ENCODE measurements around the gene TUBG2. TPM values are rescaled to one million over a fixed set of nuclear protein-coding genes. Genes with fewer than 3 reads are reported as not detected.
A peak's percentile ranks its signal among the peaks of the same experiment; 100 is the strongest.
"Not testable (repeated sequence)": the region's sequence is repeated elsewhere in the genome, so short reads cannot be mapped to it uniquely, and the experiment has no call there.

TUBG2 gene
- total RNA-seq, 2 experiments from 2014 or later, result 7.5 TPM

DNA sequence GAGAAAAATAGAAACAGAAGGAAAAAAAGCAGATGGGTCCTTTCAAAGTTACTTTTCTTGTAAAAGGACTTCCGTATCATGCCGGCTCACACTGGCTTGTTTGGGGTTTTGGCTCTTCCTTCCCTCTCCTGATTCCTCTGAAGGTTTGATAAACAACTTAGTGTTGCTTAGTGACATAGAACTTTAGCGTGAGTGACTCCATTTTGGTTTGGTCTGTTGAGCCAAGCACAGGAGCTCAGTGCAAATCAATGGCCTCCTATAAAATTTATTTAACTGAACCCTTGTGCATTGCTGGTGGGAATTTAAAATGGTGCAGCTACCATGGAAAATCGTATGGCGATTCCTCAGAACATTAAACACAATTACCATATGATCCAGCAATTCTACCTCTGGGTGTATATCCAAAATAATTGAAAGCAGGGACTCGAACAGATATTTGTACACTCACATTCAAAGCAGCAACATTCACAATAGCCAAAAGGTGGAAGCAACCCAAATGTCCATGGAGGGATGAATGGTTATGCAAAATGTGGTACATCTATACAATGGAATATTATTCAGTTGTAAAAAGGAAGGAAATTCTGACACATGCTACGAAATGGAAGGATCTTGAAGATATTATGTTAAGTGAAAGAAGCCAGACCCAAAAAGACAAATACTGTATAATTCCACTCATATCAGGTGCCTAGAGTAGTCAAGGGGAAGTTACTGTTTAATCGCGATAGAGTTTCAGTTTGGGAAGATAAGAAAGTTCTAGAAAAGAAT, 1.1 kb upstream of the TUBG2 start:
- TF ChIP-seq, protein P1, sequence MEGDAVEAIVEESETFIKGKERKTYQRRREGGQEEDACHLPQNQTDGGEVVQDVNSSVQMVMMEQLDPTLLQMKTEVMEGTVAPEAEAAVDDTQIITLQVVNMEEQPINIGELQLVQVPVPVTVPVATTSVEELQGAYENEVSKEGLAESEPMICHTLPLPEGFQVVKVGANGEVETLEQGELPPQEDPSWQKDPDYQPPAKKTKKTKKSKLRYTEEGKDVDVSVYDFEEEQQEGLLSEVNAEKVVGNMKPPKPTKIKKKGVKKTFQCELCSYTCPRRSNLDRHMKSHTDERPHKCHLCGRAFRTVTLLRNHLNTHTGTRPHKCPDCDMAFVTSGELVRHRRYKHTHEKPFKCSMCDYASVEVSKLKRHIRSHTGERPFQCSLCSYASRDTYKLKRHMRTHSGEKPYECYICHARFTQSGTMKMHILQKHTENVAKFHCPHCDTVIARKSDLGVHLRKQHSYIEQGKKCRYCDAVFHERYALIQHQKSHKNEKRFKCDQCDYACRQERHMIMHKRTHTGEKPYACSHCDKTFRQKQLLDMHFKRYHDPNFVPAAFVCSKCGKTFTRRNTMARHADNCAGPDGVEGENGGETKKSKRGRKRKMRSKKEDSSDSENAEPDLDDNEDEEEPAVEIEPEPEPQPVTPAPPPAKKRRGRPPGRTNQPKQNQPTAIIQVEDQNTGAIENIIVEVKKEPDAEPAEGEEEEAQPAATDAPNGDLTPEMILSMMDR (IDR thresholded peaks at IDR 0.05), result no peak
- ChIA-PET POLR2A (no interaction called here), CTCF (interaction anchor here (1.0 to 1.9 kb wide), 3 partner anchors 13 to 50 kb away, joined by 3 to 8 read pairs (median 3); no protein-coding TSS in a partner anchor)
- Mint-ChIP-seq H3K9me3 (peaks cover 4% of the 10 kb centered on the region), H3K27ac (peak overlapping the region; percentile 45), H3K4me3 (peak overlapping the region; percentile 89), H3K4me1 (ENCODE audit: low read depth) (peaks cover 22% of the 10 kb centered on the region), H3K27me3 (peaks cover 11% of the 10 kb centered on the region), H3K36me3 (ENCODE audit: low read depth) (no peaks in the 10 kb centered on the region)
- DNase-seq, result no peak
- no peak for ATAC-seq
- intact Hi-C loops (cut with micrococcal nuclease), result no loop called here

DNA sequence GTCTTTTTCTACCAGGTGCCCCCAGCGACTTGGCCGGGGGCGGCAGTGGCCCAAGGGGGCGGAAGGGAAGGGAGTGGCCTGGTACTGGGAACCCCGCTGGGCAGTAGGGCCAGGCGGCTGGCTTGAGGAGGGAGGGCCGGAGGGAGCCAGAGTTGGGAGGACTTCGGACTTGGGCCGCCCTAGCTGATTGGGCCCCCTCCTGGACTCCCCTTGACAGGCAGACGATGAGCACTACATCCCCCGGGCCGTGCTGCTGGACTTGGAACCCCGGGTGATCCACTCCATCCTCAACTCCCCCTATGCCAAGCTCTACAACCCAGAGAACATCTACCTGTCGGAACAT, 819 bp downstream of the TUBG2 start:
- H3K27ac Mint-ChIP-seq; ATAC-seq; H3K9me3 Mint-ChIP-seq; DNase-seq; intact Hi-C loops (cut with micrococcal nuclease); H3K36me3 Mint-ChIP-seq (ENCODE audit: low read depth); H3K27me3 Mint-ChIP-seq: not testable (repeated sequence)
- Mint-ChIP-seq H3K4me1 (ENCODE audit: low read depth) (peaks cover 19% of the 10 kb centered on the region), H3K4me3 (peak overlapping the region; percentile 89)
- ChIA-PET CTCF (interaction anchor here (1.1 kb wide), 1 partner anchor 20 kb away, joined by 3 read pairs; no protein-coding TSS in a partner anchor), POLR2A (interaction anchor here (0.9 to 1.2 kb wide), 2 partner anchors 9 to 16 kb away, joined by 3 to 4 read pairs; no protein-coding TSS in a partner anchor)

DNA sequence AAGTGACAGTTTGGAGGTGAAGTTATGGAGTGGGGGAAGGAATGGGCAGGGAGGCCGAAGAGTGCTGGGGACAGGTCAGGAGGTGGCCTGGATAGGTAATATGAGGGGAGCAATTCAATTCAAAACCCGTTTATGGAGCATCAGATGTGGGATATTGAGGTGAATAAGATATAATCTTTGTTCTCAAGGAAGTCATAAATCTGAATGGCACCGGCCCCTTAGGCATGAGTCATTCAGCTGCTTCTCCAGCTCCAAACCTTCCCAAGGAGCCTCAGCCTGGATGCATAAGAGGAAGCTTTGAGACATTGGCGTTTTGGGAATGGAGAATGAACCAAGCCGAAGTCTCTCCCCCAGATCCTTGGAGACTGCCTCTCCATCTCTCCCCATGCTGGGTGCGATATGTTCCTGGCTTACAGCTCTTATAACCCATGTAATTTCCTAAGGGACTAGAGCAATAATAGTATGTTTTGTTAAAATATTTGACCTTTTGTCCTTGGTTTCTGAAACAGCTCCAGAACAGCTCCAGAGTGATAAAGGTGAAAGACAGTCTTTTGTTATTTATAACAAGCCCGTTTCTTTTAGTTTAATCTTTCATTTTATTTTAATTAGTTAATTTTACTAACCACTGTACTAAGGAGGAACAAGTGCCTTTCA, 1.7 kb downstream of the TUBG2 start:
- Mint-ChIP-seq H3K4me1 (ENCODE audit: low read depth) (peaks cover 16% of the 10 kb centered on the region), H3K27ac (no peak overlapping the region), H3K4me3 (no peak overlapping the region), H3K36me3 (ENCODE audit: low read depth) (peaks cover 4% of the 10 kb centered on the region), H3K9me3 (peaks cover 4% of the 10 kb centered on the region), H3K27me3 (no peaks in the 10 kb centered on the region)
- intact Hi-C loops (cut with micrococcal nuclease), result no loop called here
- TF ChIP-seq, protein P1 (IDR thresholded peaks at IDR 0.05), result no peak
- ChIA-PET POLR2A (no interaction called here), CTCF (interaction anchor here (1.4 to 2.2 kb wide), 3 partner anchors 10 to 23 kb away, joined by 4 to 10 read pairs (median 7); no protein-coding TSS in a partner anchor)
- no peak for DNase-seq
- no peak for ATAC-seq

DNA sequence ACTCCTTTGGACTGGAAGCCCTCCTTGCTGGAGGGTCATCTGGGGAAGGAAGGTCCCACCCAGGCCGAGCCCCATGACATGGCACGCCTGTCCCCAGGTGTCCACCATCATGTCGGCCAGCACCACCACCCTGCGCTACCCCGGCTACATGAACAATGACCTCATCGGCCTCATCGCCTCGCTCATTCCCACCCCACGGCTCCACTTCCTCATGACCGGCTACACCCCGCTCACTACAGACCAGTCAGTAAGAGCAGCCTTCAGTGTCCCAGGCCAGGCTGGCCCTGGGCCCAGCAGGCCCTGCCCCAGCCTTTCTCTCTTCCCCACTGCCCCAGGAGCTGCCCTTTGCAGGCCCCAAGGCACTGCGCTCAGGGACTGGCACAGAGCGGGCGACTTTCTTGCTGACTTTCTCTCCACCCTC, 6.5 kb downstream of the TUBG2 start:
- H3K4me1 Mint-ChIP-seq (ENCODE audit: low read depth), result peaks cover 4% of the 10 kb centered on the region
- ATAC-seq (no peak), DNase-seq (no peak)
- H3K27ac Mint-ChIP-seq, result no peak overlapping the region
- TF ChIP-seq, protein P1 (IDR thresholded peaks at IDR 0.05), result no peak
- H3K9me3 Mint-ChIP-seq, result no peaks in the 10 kb centered on the region
- no peak overlapping the region for H3K4me3 Mint-ChIP-seq
- intact Hi-C loops (cut with micrococcal nuclease), result no loop called here
- CTCF ChIA-PET, result no interaction called here
- H3K36me3 Mint-ChIP-seq (ENCODE audit: low read depth), result peaks cover 7% of the 10 kb centered on the region
- POLR2A ChIA-PET, result no interaction called here
- peaks cover 12% of the 10 kb centered on the region for H3K27me3 Mint-ChIP-seq

DNA sequence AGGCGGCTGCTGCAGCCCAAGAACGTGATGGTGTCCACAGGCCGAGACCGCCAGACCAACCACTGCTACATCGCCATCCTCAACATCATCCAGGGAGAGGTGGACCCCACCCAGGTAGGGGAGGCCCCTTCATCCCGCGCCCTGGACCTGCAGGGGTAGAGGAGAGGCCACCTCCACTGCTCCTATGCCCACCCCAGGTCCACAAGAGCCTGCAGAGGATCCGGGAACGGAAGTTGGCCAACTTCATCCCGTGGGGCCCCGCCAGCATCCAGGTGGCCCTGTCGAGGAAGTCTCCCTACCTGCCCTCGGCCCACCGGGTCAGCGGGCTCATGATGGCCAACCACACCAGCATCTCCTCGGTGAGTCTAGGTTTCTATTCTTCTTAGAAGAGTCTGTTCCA, 7.0 kb downstream of the TUBG2 start:
- CTCF ChIA-PET, result interaction anchor here (0.6 to 1.5 kb wide), 3 partner anchors 13 to 88 kb away, joined by 3 to 6 read pairs (median 3); no protein-coding TSS in a partner anchor
- H3K9me3 Mint-ChIP-seq; ATAC-seq; H3K4me3 Mint-ChIP-seq; intact Hi-C loops (cut with micrococcal nuclease); H3K27ac Mint-ChIP-seq; H3K36me3 Mint-ChIP-seq (ENCODE audit: low read depth); H3K4me1 Mint-ChIP-seq (ENCODE audit: low read depth); DNase-seq: not testable (repeated sequence)
- POLR2A ChIA-PET, result interaction anchor here (1.5 kb wide), 1 partner anchor 13 kb away, joined by 5 read pairs; no protein-coding TSS in a partner anchor
- H3K27me3 Mint-ChIP-seq, result peaks cover 17% of the 10 kb centered on the region

All from activated CD8-positive, alpha-beta T cell treated with anti-CD3 and anti-CD28 coated beads for 36 hours (primary cell).